Activated B cell treated with CpG ODN at 0.5 μM for 24 hours (primary cell): ENCODE measurements around the gene SLC1A2. TPM values are rescaled to one million over a fixed set of nuclear protein-coding genes. Genes with fewer than 3 reads are reported as not detected.

Experiments
- ATAC-seq: fragments of 200-7000 bp; cut with Tn5 transposase; one replicate; pipeline ENCODE4 v1.10.0; 2021; ENCODE audit warnings: low read depth, mild to moderate bottlenecking, moderate library complexity
- CTCF ChIA-PET: fragments of 350-600 bp; sonication (Branson Sonifier 250); formaldehyde crosslinking; loops from one replicate; lab custom pipeline; 2021; ENCODE audit warnings: antibody characterized with exemption; lab: Charles Lee
- POLR2A ChIA-PET: fragments of 350-600 bp; sonication (Branson Sonifier 250); formaldehyde crosslinking; loops from one replicate; lab custom pipeline; 2021; ENCODE audit warnings: antibody characterized with exemption; lab: Charles Lee
- DNase-seq: peaks from one replicate; pipeline ENCODE4 v3.0.0; 2022
- H3K27ac Mint-ChIP-seq: one replicate; pipeline ENCODE4 v1.8.0; 2020; ENCODE audit warnings: mixed read lengths
- H3K27me3 Mint-ChIP-seq: one replicate; pipeline ENCODE4 v1.8.0; 2021; ENCODE audit warnings: mixed read lengths
- H3K36me3 Mint-ChIP-seq: one replicate; pipeline ENCODE4 v1.8.0; 2021; ENCODE audit warnings: low read depth, mixed read lengths
- H3K4me1 Mint-ChIP-seq: one replicate; pipeline ENCODE4 v1.8.0; 2021; ENCODE audit warnings: mixed read lengths
- H3K4me3 Mint-ChIP-seq: one replicate; pipeline ENCODE4 v1.8.0; 2020; ENCODE audit warnings: mild to moderate bottlenecking, mixed read lengths
- H3K9me3 Mint-ChIP-seq: one replicate; pipeline ENCODE4 v1.8.0; 2020; ENCODE audit warnings: mixed read lengths
- CTCF ChIP-seq: fragments of 200-600 bp; IDR thresholded peaks from one replicate; pipeline ENCODE4 v1.8.0; 2022; ENCODE audit warnings: antibody characterized with exemption, mild to moderate bottlenecking
- intact Hi-C: fragments of 100-400 bp; cut with micrococcal nuclease; formaldehyde crosslinking; loops from one replicate; pipeline ENCODE4 v1.15.1; 2024
- total RNA-seq: library from RNA; stranded (reverse); gene quantifications from 2 replicates; pipeline ENCODE4 v1.2.3, GENCODE V29; 2022

Gene SLC1A2
- total RNA-seq, 1 donor from 2014 or later: not detected

- CTCF ChIA-PET: no interaction called here
- no peak for ATAC-seq
These were observed 40.1 kb upstream of the SLC1A2 start for GRCh38 chr11:35459489-35459888.

GRCh38 chr11:35458846-35459245 is 39.5 kb upstream of the SLC1A2 start:
- CTCF ChIA-PET: no interaction called here
- H3K27me3 Mint-ChIP-seq: peaks cover 25% of the 10 kb centered on the region
- H3K4me1 Mint-ChIP-seq: no peaks in the 10 kb centered on the region

More at GRCh38 chr11:35459489-35459888, 40.1 kb upstream of the SLC1A2 start:
- Mint-ChIP-seq H3K4me3 (no peak overlapping the region), H3K4me1 (no peaks in the 10 kb centered on the region), H3K36me3 (no peaks in the 10 kb centered on the region), H3K27ac (no peak overlapping the region), H3K9me3 (no peaks in the 10 kb centered on the region), H3K27me3 (peaks cover 29% of the 10 kb centered on the region)
- DNase-seq: no peak
- POLR2A ChIA-PET: no interaction called here
- intact Hi-C loops: no loop called here
- TF ChIP-seq CTCF: no peak

GRCh38 chr11:35454362-35454761 is 35.0 kb upstream of the SLC1A2 start:
- no peaks in the 10 kb centered on the region for H3K36me3 Mint-ChIP-seq
- CTCF ChIA-PET: no interaction called here
- H3K4me3 Mint-ChIP-seq: no peak overlapping the region
- no peak for DNase-seq
- no peak for TF ChIP-seq CTCF
- intact Hi-C loops: no loop called here
- POLR2A ChIA-PET: no interaction called here
- H3K9me3 Mint-ChIP-seq: no peaks in the 10 kb centered on the region
- H3K27me3 Mint-ChIP-seq: peaks cover 9% of the 10 kb centered on the region
- ATAC-seq: no peak
- no peaks in the 10 kb centered on the region for H3K4me1 Mint-ChIP-seq
- H3K27ac Mint-ChIP-seq: no peak overlapping the region

More at GRCh38 chr11:35458846-35459245, 39.5 kb upstream of the SLC1A2 start:
- Mint-ChIP-seq H3K9me3 (no peaks in the 10 kb centered on the region), H3K27ac (no peak overlapping the region), H3K4me3 (no peak overlapping the region), H3K36me3 (no peaks in the 10 kb centered on the region)
- DNase-seq (no peak), ATAC-seq (no peak)
- TF ChIP-seq CTCF: no peak
- intact Hi-C loops: no loop called here
- POLR2A ChIA-PET: no interaction called here

- intact Hi-C loops: no loop called here
- CTCF ChIA-PET: no interaction called here
- H3K36me3 Mint-ChIP-seq: no peaks in the 10 kb centered on the region
These were observed 17.4 kb upstream of the SLC1A2 start for GRCh38 chr11:35436581-35437250.

GRCh38 chr11:35433588-35433987 is 14.2 kb upstream of the SLC1A2 start:
- no peak overlapping the region for H3K27ac Mint-ChIP-seq
- H3K4me1 Mint-ChIP-seq: no peaks in the 10 kb centered on the region
- CTCF ChIA-PET: no interaction called here
- ATAC-seq (no peak), DNase-seq (no peak)
- intact Hi-C loops: no loop called here
- peaks cover 35% of the 10 kb centered on the region for H3K27me3 Mint-ChIP-seq
- H3K9me3 Mint-ChIP-seq: no peaks in the 10 kb centered on the region
- no peak overlapping the region for H3K4me3 Mint-ChIP-seq
- TF ChIP-seq CTCF: no peak
- no peaks in the 10 kb centered on the region for H3K36me3 Mint-ChIP-seq
- POLR2A ChIA-PET: no interaction called here

More at GRCh38 chr11:35436581-35437250, 17.4 kb upstream of the SLC1A2 start:
- Mint-ChIP-seq H3K4me1 (no peaks in the 10 kb centered on the region), H3K9me3 (no peaks in the 10 kb centered on the region), H3K4me3 (no peak overlapping the region), H3K27me3 (peaks cover 21% of the 10 kb centered on the region), H3K27ac (no peak overlapping the region)
- ATAC-seq (no peak), DNase-seq (no peak)
- no peak for TF ChIP-seq CTCF
- POLR2A ChIA-PET: no interaction called here
